Motor neuron (in vitro differentiated cells): ENCODE measurements around the gene MYO18A. TPM values are rescaled to one million over a fixed set of nuclear protein-coding genes. Genes with fewer than 3 reads are reported as not detected.

Experiments
- total RNA-seq, 8 experiments: library from RNA; unstranded; fragments of 300-600 nt; gene quantifications; 2 replicates each; pipeline versions ENCODE4 v1.2.3 to v1.2.4, GENCODE V29; 2022

The MYO18A gene
- total RNA-seq, 8 experiments from 2014 or later, result 25.9 to 233 (median 31.1) TPM

Other genes starting within 250 kb of the MYO18A start
- gene PHF12, start 228.9 kb downstream of the MYO18A start, total RNA-seq, result 10 to 100 TPM in 7 of 8 experiments, 1 to 10 TPM in 1; 9.1 to 50.7 (median 23.4) TPM
- 10 to 100 TPM in 4 of 8 experiments, 1 to 10 TPM in 4; 1.5 to 29.2 (median 11.4) TPM for gene SEZ6, start 174.4 kb downstream of the MYO18A start, total RNA-seq
- gene PIPOX, start 137.3 kb downstream of the MYO18A start, total RNA-seq, result 10 to 100 TPM in 1 of 8 experiments, 1 to 10 TPM in 7; 1.6 to 11.8 (median 4.6) TPM
- gene CRYBA1, start 66.5 kb upstream of the MYO18A start, total RNA-seq, result 1 to 10 TPM in 2 of 8 experiments, under 1 TPM in 1, not detected in 5; 0.54 to 7.0 (median 1.4) TPM
- 10 to 100 TPM; 39.2 to 87.8 (median 54.1) TPM for gene NUFIP2, start 113.8 kb upstream of the MYO18A start, total RNA-seq
- gene TAOK1, start 210.0 kb upstream of the MYO18A start, total RNA-seq, result 10 to 100 TPM; 31.1 to 77.9 (median 49.9) TPM